Caco-2 (cell line): ENCODE data around the gene ADGRB2. TPM values are rescaled to one million over a fixed set of nuclear protein-coding genes. Genes with fewer than 3 reads are reported as not detected.
A peak's percentile ranks its signal among the peaks of the same experiment; 100 is the strongest.

Source experiments
- BruUV-seq: library from RNA; stranded (reverse); fragments of 400-500 nt; replicated peaks from 2 replicates; lab custom pipeline; 2021; lab: Mats Ljungman, UMichigan
- CTCF ChIA-PET: fragments of 300-600 bp; sonication (Branson Sonifier 250); formaldehyde crosslinking; loops from one replicate; lab custom pipeline; 2022; ENCODE audit warnings: antibody characterized with exemption; lab: Charles Lee
- POLR2A ChIA-PET: fragments of 300-600 bp; sonication (Branson Sonifier 250); formaldehyde crosslinking; loops from one replicate; lab custom pipeline; 2022; ENCODE audit warnings: antibody characterized with exemption; lab: Charles Lee
- DNase-seq, 2 experiments: peaks; one replicate each; pipeline versions ENCODE4 v3.0.0 to v3.0.0-alpha.2; 2020 to 2022
- H3K27me3 ChIP-seq: replicated peaks from 2 replicates; pipeline ENCODE4 v1.6.0; 2011; ENCODE audit warnings: low read length; ENCODE audit not compliant: control insufficient read depth, insufficient read depth
- H3K36me3 ChIP-seq: 2 replicates; pipeline ENCODE4 v1.5.1; 2011; ENCODE audit warnings: low read length; ENCODE audit not compliant: control insufficient read depth, insufficient read depth
- H3K4me1 ChIP-seq: fragments of 250-450 bp; sonication (Bioruptor Pico); 2 replicates; pipeline ENCODE4 v1.5.1; 2020; ENCODE audit warnings: mild to moderate bottlenecking
- H3K4me3 ChIP-seq: 2 replicates; pipeline ENCODE4 v1.5.1; 2011; ENCODE audit warnings: low read depth, mild to moderate bottlenecking, control low read depth, low read length
- H3K9me3 ChIP-seq: fragments of 250-450 bp; sonication (Bioruptor Pico); 2 replicates; pipeline ENCODE4 v1.5.1; 2020; ENCODE audit warnings: mild to moderate bottlenecking, moderate library complexity
- H3K27ac Mint-ChIP-seq: one replicate; pipeline ENCODE4 v1.8.0; 2022; ENCODE audit warnings: mixed read lengths; ENCODE audit not compliant: unreplicated experiment
- H3K27me3 Mint-ChIP-seq: one replicate; pipeline ENCODE4 v1.8.0; 2022; ENCODE audit warnings: mixed read lengths; ENCODE audit not compliant: insufficient read depth, unreplicated experiment
- H3K36me3 Mint-ChIP-seq: one replicate; pipeline ENCODE4 v1.8.0; 2022; ENCODE audit warnings: mild to moderate bottlenecking, mixed read lengths; ENCODE audit not compliant: insufficient read depth, unreplicated experiment
- H3K4me1 Mint-ChIP-seq: one replicate; pipeline ENCODE4 v1.8.0; 2022; ENCODE audit warnings: low read depth, mixed read lengths; ENCODE audit not compliant: unreplicated experiment
- H3K4me3 Mint-ChIP-seq: one replicate; pipeline ENCODE4 v1.8.0; 2022; ENCODE audit warnings: mild to moderate bottlenecking, moderate library complexity, mixed read lengths; ENCODE audit not compliant: unreplicated experiment
- H3K9me3 Mint-ChIP-seq: one replicate; pipeline ENCODE4 v1.8.0; 2022; ENCODE audit warnings: mixed read lengths; ENCODE audit not compliant: unreplicated experiment
- CTCF ChIP-seq, 2 experiments: fragments of 200-600 bp in 1 of 2; IDR thresholded peaks; 1 replicate in 1 of 2; 2 replicates in 1 of 2; pipeline versions ENCODE4 v1.5.1 to v1.8.0; 2011 to 2022; ENCODE audit warnings: antibody characterized with exemption in 1 of 2, control low read depth in 1 of 2, inconsistent platforms in 1 of 2, low read depth in 1 of 2, low read length in 1 of 2, mild to moderate bottlenecking in 1 of 2, moderate library complexity in 1 of 2; ENCODE audit not compliant: insufficient read depth in 1 of 2, severe bottlenecking in 1 of 2, unreplicated experiment in 1 of 2
- intact Hi-C: fragments of 100-400 bp; cut with micrococcal nuclease; formaldehyde crosslinking; loops from one replicate; pipeline ENCODE4 v1.10.0; 2022; ENCODE audit not compliant: unreplicated experiment
- total RNA-seq: library from RNA; stranded (reverse); gene quantifications from 2 replicates; pipeline ENCODE4 v1.2.3, GENCODE V29; 2022

ADGRB2 gene
- total RNA-seq, 1 experiment from 2014 or later = 2.2 TPM

- H3K4me3 ChIP-seq = no peak overlapping the region
- no peaks in the 10 kb centered on the region for H3K27me3 ChIP-seq
- H3K9me3 Mint-ChIP-seq = no peaks in the 10 kb centered on the region
- POLR2A ChIA-PET = no interaction called here
- TF ChIP-seq CTCF (IDR thresholded peaks at IDR 0.05; ENCODE audit: insufficient read depth in 1 of 2, low read depth in 1 of 2, low read length in 1 of 2, severe bottlenecking in 1 of 2, unreplicated experiment in 1 of 2) = no peak
- peaks cover 11% of the 10 kb centered on the region for H3K36me3 Mint-ChIP-seq
- H3K36me3 ChIP-seq = no peaks in the 10 kb centered on the region
- no TSS peak for BruUV-seq
- no peak overlapping the region for H3K27ac Mint-ChIP-seq
- CTCF ChIA-PET = no interaction called here
- H3K27me3 Mint-ChIP-seq = peaks cover 9% of the 10 kb centered on the region
- H3K9me3 ChIP-seq = no peaks in the 10 kb centered on the region
- no peaks in the 10 kb centered on the region for H3K4me1 Mint-ChIP-seq
- H3K4me1 ChIP-seq = no peaks in the 10 kb centered on the region
- DNase-seq = no peak
- H3K4me3 Mint-ChIP-seq = no peak overlapping the region
- intact Hi-C loops = no loop called here
Observed at GRCh38 chr1:31768407-31768907, 4.3 kb upstream of the ADGRB2 start.

GRCh38 chr1:31767225-31767624 is 3.1 kb upstream of the ADGRB2 start:
- Mint-ChIP-seq H3K9me3 (no peaks in the 10 kb centered on the region), H3K4me3 (no peak overlapping the region), H3K27ac (peak overlapping the region; percentile 45), H3K36me3 (peaks cover 6% of the 10 kb centered on the region), H3K4me1 (no peaks in the 10 kb centered on the region), H3K27me3 (peaks cover 8% of the 10 kb centered on the region)
- intact Hi-C loops = no loop called here
- Histone ChIP-seq H3K27me3 (no peaks in the 10 kb centered on the region), H3K4me1 (0 out of 2 replicates have a peak, but pooled peaks cover 4% of the 10 kb centered on the region), H3K36me3 (no peaks in the 10 kb centered on the region), H3K9me3 (no peaks in the 10 kb centered on the region), H3K4me3 (no peak overlapping the region)
- POLR2A ChIA-PET = no interaction called here
- TF ChIP-seq CTCF (IDR thresholded peaks at IDR 0.05; ENCODE audit: insufficient read depth in 1 of 2, low read depth in 1 of 2, low read length in 1 of 2, severe bottlenecking in 1 of 2, unreplicated experiment in 1 of 2) = no peak
- CTCF ChIA-PET = no interaction called here
- DNase-seq = no peak
- no TSS peak for BruUV-seq

GRCh38 chr1:31765516-31765915 is 1.4 kb upstream of the ADGRB2 start:
- no peaks in the 10 kb centered on the region for H3K9me3 ChIP-seq
- intact Hi-C loops = no loop called here
- no peaks in the 10 kb centered on the region for H3K27me3 ChIP-seq
- TF ChIP-seq CTCF (IDR thresholded peaks at IDR 0.05; ENCODE audit: insufficient read depth in 1 of 2, low read depth in 1 of 2, low read length in 1 of 2, severe bottlenecking in 1 of 2, unreplicated experiment in 1 of 2) = no peak
- H3K4me1 Mint-ChIP-seq = no peaks in the 10 kb centered on the region
- H3K27me3 Mint-ChIP-seq = peaks cover 6% of the 10 kb centered on the region
- ChIA-PET CTCF (interaction anchor here (1.0 to 1.1 kb wide), 3 partner anchors 10 to 147 kb away, joined by 3 to 14 read pairs (median 4); no protein-coding TSS in a partner anchor), POLR2A (no interaction called here)
- no peak overlapping the region for H3K4me3 Mint-ChIP-seq
- peaks cover 12% of the 10 kb centered on the region; the same call in 1 of the 2 replicates for H3K4me1 ChIP-seq
- no peaks in the 10 kb centered on the region for H3K9me3 Mint-ChIP-seq
- H3K36me3 ChIP-seq = no peaks in the 10 kb centered on the region
- DNase-seq = no peak
- no peak overlapping the region for H3K4me3 ChIP-seq
- H3K36me3 Mint-ChIP-seq = peaks cover 5% of the 10 kb centered on the region
- BruUV-seq = no TSS peak
- H3K27ac Mint-ChIP-seq = no peak overlapping the region
